Neural progenitor cell (in vitro differentiated cells): ENCODE measurements around the gene UPB1. TPM values are rescaled to one million over a fixed set of nuclear protein-coding genes. Genes with fewer than 3 reads are reported as not detected.

Experiments used
- DNase-seq: peaks from one replicate; pipeline ENCODE4 v3.0.0-alpha.2; 2016; ENCODE audit warnings: low spot score
- H2AFZ ChIP-seq: fragments of 200-600 bp; sonication (generic); replicated peaks from 2 replicates; pipeline ENCODE4 v1.6.1; 2016; ENCODE audit warnings: antibody characterized with exemption
- H3F3A ChIP-seq: fragments of 200-600 bp; sonication (generic); 2 replicates; pipeline ENCODE4 v1.6.1; 2016; ENCODE audit warnings: antibody characterized with exemption, low read depth
- H3K27ac ChIP-seq: fragments of 200-600 bp; sonication (generic); 2 replicates; pipeline ENCODE4 v1.5.1; 2016; ENCODE audit warnings: mild to moderate bottlenecking
- H3K27me3 ChIP-seq: fragments of 200-600 bp; sonication (generic); 2 replicates; pipeline ENCODE4 v1.6.1; 2016; ENCODE audit warnings: mild to moderate bottlenecking, moderate library complexity
- H3K36me3 ChIP-seq: fragments of 200-600 bp; sonication (generic); 2 replicates; pipeline ENCODE4 v1.5.1; 2016
- H3K4me1 ChIP-seq: fragments of 200-600 bp; sonication (generic); 2 replicates; pipeline ENCODE4 v1.6.1; 2016; ENCODE audit warnings: mixed run types
- H3K4me2 ChIP-seq: fragments of 200-600 bp; sonication (generic); 2 replicates; pipeline ENCODE4 v1.6.1; 2016
- H3K4me3 ChIP-seq: fragments of 200-600 bp; sonication (generic); 2 replicates; pipeline ENCODE4 v1.5.1; 2016
- H3K79me2 ChIP-seq: fragments of 200-600 bp; sonication (generic); 2 replicates; pipeline ENCODE4 v1.6.1; 2016; ENCODE audit warnings: low read depth
- H3K9ac ChIP-seq: fragments of 200-600 bp; sonication (generic); 2 replicates; pipeline ENCODE4 v1.6.1; 2016
- H3K9me3 ChIP-seq: fragments of 200-600 bp; sonication (generic); 2 replicates; pipeline ENCODE4 v1.5.1; 2016; ENCODE audit warnings: low read depth
- H4K20me1 ChIP-seq: fragments of 200-600 bp; sonication (generic); 2 replicates; pipeline ENCODE4 v1.6.1; 2016; ENCODE audit warnings: low read depth
- H3K27ac Mint-ChIP-seq: 3 replicates; pipeline ENCODE4 v1.8.0; 2021; ENCODE audit warnings: mixed read lengths
- H3K27me3 Mint-ChIP-seq: 2 replicates; pipeline ENCODE4 v1.8.0; 2022; ENCODE audit warnings: low read depth, mild to moderate bottlenecking, inconsistent platforms, moderate library complexity, mixed read lengths; ENCODE audit not compliant: insufficient read depth
- H3K36me3 Mint-ChIP-seq: 3 replicates; pipeline ENCODE4 v1.8.0; 2021; ENCODE audit warnings: mixed read lengths
- H3K4me1 Mint-ChIP-seq: 3 replicates; pipeline ENCODE4 v1.8.0; 2021; ENCODE audit warnings: mixed read lengths
- H3K4me3 Mint-ChIP-seq: 3 replicates; pipeline ENCODE4 v1.8.0; 2021; ENCODE audit warnings: mild to moderate bottlenecking, moderate library complexity, mixed read lengths
- H3K9me3 Mint-ChIP-seq: 3 replicates; pipeline ENCODE4 v1.8.0; 2020; ENCODE audit warnings: mixed read lengths
- CTCF ChIP-seq: fragments of 200-600 bp; sonication (generic); IDR thresholded peaks from 2 replicates; pipeline ENCODE4 v1.5.1; 2017; ENCODE audit warnings: antibody characterized with exemption, mild to moderate bottlenecking
- EZH2 ChIP-seq: fragments of 200-600 bp; sonication (generic); IDR thresholded peaks from 2 replicates; pipeline ENCODE4 v1.6.1; 2017; ENCODE audit warnings: antibody characterized with exemption, mild to moderate bottlenecking, moderate library complexity
- EZH2phosphoT487 ChIP-seq: fragments of 200-600 bp; sonication (generic); IDR thresholded peaks from 2 replicates; pipeline ENCODE4 v1.6.1; 2017; ENCODE audit warnings: antibody characterized with exemption
- total RNA-seq: library from RNA; depleted of rRNA; stranded (reverse); fragments of >200 nt; gene quantifications from 2 replicates; pipeline ENCODE4 v1.2.3, GENCODE V29; 2015; ENCODE audit warnings: low replicate concordance

UPB1 gene
- total RNA-seq, 1 donor from 2014 or later, result 0.17 TPM

GRCh38 chr22:24518771-24519485, 23.8 kb downstream of the UPB1 start:
- H2AFZ ChIP-seq, result no peak overlapping the region
- Mint-ChIP-seq H3K9me3 (no peaks in the 10 kb centered on the region), H3K4me3 (no peak overlapping the region), H3K36me3 (no peaks in the 10 kb centered on the region), H3K4me1 (peaks cover 3% of the 10 kb centered on the region), H3K27ac (no peak overlapping the region), H3K27me3 (peaks cover 12% of the 10 kb centered on the region)
- H3K4me2 ChIP-seq, result no peak overlapping the region
- no peaks in the 10 kb centered on the region for H3K27me3 ChIP-seq
- H4K20me1 ChIP-seq, result no peaks in the 10 kb centered on the region
- H3K36me3 ChIP-seq, result no peaks in the 10 kb centered on the region
- no peak for DNase-seq
- H3K9me3 ChIP-seq, result no peaks in the 10 kb centered on the region
- H3K4me1 ChIP-seq, result peaks cover 5% of the 10 kb centered on the region
- no peaks in the 10 kb centered on the region for H3F3A ChIP-seq
- H3K9ac ChIP-seq, result no peak overlapping the region
- TF ChIP-seq EZH2phosphoT487 (no peak), EZH2 (no peak), CTCF (no peak)
- H3K4me3 ChIP-seq, result no peak overlapping the region
- H3K27ac ChIP-seq, result no peak overlapping the region
- no peaks in the 10 kb centered on the region for H3K79me2 ChIP-seq

GRCh38 chr22:24519496-24519895, 24.4 kb downstream of the UPB1 start:
- Histone ChIP-seq H2AFZ (no peak overlapping the region), H3K9me3 (no peaks in the 10 kb centered on the region), H3K27me3 (no peaks in the 10 kb centered on the region), H4K20me1 (no peaks in the 10 kb centered on the region), H3K9ac (no peak overlapping the region), H3K36me3 (no peaks in the 10 kb centered on the region), H3K4me3 (no peak overlapping the region), H3K27ac (no peak overlapping the region), H3K4me1 (peaks cover 5% of the 10 kb centered on the region), H3K79me2 (no peaks in the 10 kb centered on the region), H3K4me2 (no peak overlapping the region), H3F3A (no peaks in the 10 kb centered on the region)
- TF ChIP-seq CTCF, result no peak
- TF ChIP-seq EZH2, result no peak
- no peak for TF ChIP-seq EZH2phosphoT487
- peaks cover 3% of the 10 kb centered on the region for H3K4me1 Mint-ChIP-seq
- no peak overlapping the region for H3K27ac Mint-ChIP-seq
- peaks cover 15% of the 10 kb centered on the region for H3K27me3 Mint-ChIP-seq
- H3K36me3 Mint-ChIP-seq, result no peaks in the 10 kb centered on the region
- H3K9me3 Mint-ChIP-seq, result no peaks in the 10 kb centered on the region
- H3K4me3 Mint-ChIP-seq, result no peak overlapping the region
- DNase-seq, result no peak

GRCh38 chr22:24521791-24522245, 26.7 kb downstream of the UPB1 start:
- Mint-ChIP-seq H3K36me3 (no peaks in the 10 kb centered on the region), H3K4me3 (no peak overlapping the region), H3K27ac (no peak overlapping the region), H3K4me1 (peaks cover 7% of the 10 kb centered on the region), H3K9me3 (no peaks in the 10 kb centered on the region), H3K27me3 (peaks cover 15% of the 10 kb centered on the region)
- Histone ChIP-seq H3K9me3 (no peaks in the 10 kb centered on the region), H3F3A (no peaks in the 10 kb centered on the region), H3K27me3 (no peaks in the 10 kb centered on the region), H3K4me2 (peak overlapping the region; percentile 33), H3K4me3 (no peak overlapping the region), H3K79me2 (no peaks in the 10 kb centered on the region), H3K36me3 (no peaks in the 10 kb centered on the region), H3K9ac (no peak overlapping the region), H3K4me1 (peaks cover 5% of the 10 kb centered on the region), H3K27ac (no peak overlapping the region), H4K20me1 (no peaks in the 10 kb centered on the region), H2AFZ (peak overlapping the region; percentile 48)
- peak; percentile 75 for DNase-seq
- TF ChIP-seq EZH2phosphoT487 (no peak), CTCF (peak; percentile 56), EZH2 (no peak)
